Fibroblast of gingiva (primary cell): ENCODE results near the gene AIF1L.

Source experiments
- DNase-seq: peaks from one replicate; pipeline ENCODE4 v3.0.0-alpha.2; 2011; ENCODE audit warnings: low read depth

AIF1L gene

DNA sequence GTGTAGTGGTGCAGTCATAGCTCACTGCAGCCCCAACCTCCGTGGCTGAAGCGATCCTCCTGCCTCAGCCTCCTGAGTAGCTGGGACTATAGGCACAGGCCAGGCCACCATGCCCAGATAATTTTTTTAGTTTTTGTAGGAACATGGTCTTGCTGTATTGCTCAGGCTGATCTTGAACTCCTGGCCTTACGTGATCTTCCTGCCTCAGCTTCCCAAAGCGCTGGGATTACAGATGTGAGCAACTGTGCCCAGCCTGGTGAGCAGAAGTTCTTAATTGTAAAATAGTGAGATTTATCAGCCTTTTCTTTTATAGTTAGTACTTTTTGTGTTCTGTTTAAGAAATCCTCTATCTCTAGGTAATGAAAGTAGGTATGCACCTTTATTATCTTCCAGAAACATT lies 71.6 kb downstream of the AIF1L start:
- no peak for DNase-seq

DNA sequence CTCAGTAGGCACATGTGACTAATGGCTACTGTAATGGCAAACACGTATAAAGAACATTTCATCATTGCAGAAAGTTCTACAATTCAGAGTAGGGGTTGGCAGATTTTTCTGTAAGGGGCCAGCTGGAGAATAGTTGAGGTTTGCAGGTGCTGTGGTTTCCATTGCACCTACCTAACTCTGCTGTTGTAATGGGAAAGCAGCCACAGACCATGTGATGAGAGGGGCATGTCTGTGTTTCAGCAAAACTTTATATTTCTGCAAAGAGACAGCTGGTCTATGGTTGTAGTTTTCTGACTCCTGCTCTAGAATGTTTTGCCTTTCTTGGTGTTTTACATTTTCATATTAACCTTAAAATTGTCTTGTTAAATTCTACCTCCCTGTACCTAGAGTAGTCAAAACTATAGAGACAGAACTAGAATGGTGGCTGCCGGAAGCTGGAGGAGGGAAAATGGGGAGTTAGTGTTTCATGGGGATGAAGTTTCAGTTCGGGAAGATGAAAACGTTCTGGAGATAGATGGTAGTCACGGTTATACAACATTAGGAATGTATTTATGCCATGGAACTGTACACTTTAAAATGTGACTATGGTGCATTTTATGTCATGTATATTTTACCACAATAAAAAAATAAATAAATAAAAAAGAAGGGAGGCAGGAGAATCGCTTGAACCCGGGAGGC lies 73.4 kb downstream of the AIF1L start:
- DNase-seq, result no peak
